Skeletal muscle cell (primary cell): ENCODE results near the gene LYSET.
"Not testable (repeated sequence)": the region's sequence is repeated elsewhere in the genome, so short reads cannot be mapped to it uniquely, and the experiment has no call there.

Experiments used
- DNase-seq: peaks from one replicate; pipeline ENCODE4 v3.0.0-alpha.2; 2010; ENCODE audit warnings: low read depth
- H3K4me3 ChIP-seq: 2 replicates; pipeline ENCODE4 v1.5.1; 2011; ENCODE audit warnings: low read depth, mild to moderate bottlenecking, control low read depth, low read length, moderate library complexity

Gene LYSET

GRCh38 chr14:93165271-93166265, 19.5 kb upstream of the LYSET start:
- not testable (repeated sequence) for DNase-seq, H3K4me3 ChIP-seq

GRCh38 chr14:93168610-93169009, 16.5 kb upstream of the LYSET start:
- DNase-seq, result not testable (repeated sequence)

GRCh38 chr14:93169619-93170018, 15.5 kb upstream of the LYSET start:
- not testable (repeated sequence) for H3K4me3 ChIP-seq, DNase-seq

More at GRCh38 chr14:93168610-93169009, 16.5 kb upstream of the LYSET start:
- not testable (repeated sequence) for H3K4me3 ChIP-seq

- H3K4me3 ChIP-seq, result not testable (repeated sequence)
These were observed 15.0 kb upstream of the LYSET start for GRCh38 chr14:93170141-93170540.

GRCh38 chr14:93171376-93171775, 13.7 kb upstream of the LYSET start:
- no peak for DNase-seq
- H3K4me3 ChIP-seq, result no peak overlapping the region

More at GRCh38 chr14:93170141-93170540, 15.0 kb upstream of the LYSET start:
- DNase-seq, result not testable (repeated sequence)

GRCh38 chr14:93173943-93174395, 11.1 kb upstream of the LYSET start:
- no peak overlapping the region for H3K4me3 ChIP-seq
- no peak for DNase-seq

- H3K4me3 ChIP-seq, DNase-seq: not testable (repeated sequence)
These were observed 10.4 kb upstream of the LYSET start for GRCh38 chr14:93174731-93175130.

GRCh38 chr14:93175492-93175891, 9.6 kb upstream of the LYSET start:
- H3K4me3 ChIP-seq, result no peak overlapping the region
- no peak for DNase-seq

GRCh38 chr14:93183596-93184317, 1.4 kb upstream of the LYSET start:
- H3K4me3 ChIP-seq, result peak overlapping the region; percentile 93
- no peak for DNase-seq

GRCh38 chr14:93185349-93185720, 218 bp downstream of the LYSET start:
- DNase-seq, result no peak
- peak overlapping the region; percentile 93 for H3K4me3 ChIP-seq

- DNase-seq, result no peak
- no peak overlapping the region for H3K4me3 ChIP-seq
These were observed 1.3 kb downstream of the LYSET start for GRCh38 chr14:93186466-93186865.

- no peak overlapping the region for H3K4me3 ChIP-seq
- DNase-seq, result no peak
These were observed 1.8 kb downstream of the LYSET start for GRCh38 chr14:93186956-93187355.

GRCh38 chr14:93195316-93195999, 10.3 kb downstream of the LYSET start:
- H3K4me3 ChIP-seq, result no peak overlapping the region
- DNase-seq, result no peak

- H3K4me3 ChIP-seq, result no peak overlapping the region
- DNase-seq, result no peak
These were observed 13.9 kb downstream of the LYSET start for GRCh38 chr14:93199031-93199430.

- no peak for DNase-seq
- H3K4me3 ChIP-seq, result no peak overlapping the region
These were observed 15.4 kb downstream of the LYSET start for GRCh38 chr14:93200553-93200952.

GRCh38 chr14:93201155-93201704, 16.1 kb downstream of the LYSET start:
- H3K4me3 ChIP-seq, result no peak overlapping the region
- no peak for DNase-seq

- DNase-seq, result peak; percentile 89
- H3K4me3 ChIP-seq, result peak within 1 kb of the TSS; percentile 93
These were observed 21.8 kb downstream of the LYSET start, which contains the start of the genes GON7 and UBR7 for GRCh38 chr14:93206793-93207467. Gene GON7, minus strand, starts transcription at chr14:93207065. Its CDS starts 28 bp downstream, at chr14:93207037. Gene UBR7, plus strand, starts transcription at chr14:93207256. Its CDS starts 36 bp downstream, at chr14:93207292.

GRCh38 chr14:93207468-93208308, 22.6 kb downstream of the LYSET start:
- H3K4me3 ChIP-seq, result peak overlapping the region; percentile 93
- DNase-seq, result peak; percentile 15
